Lung (tissue), 12 donors: ENCODE measurements around the gene CSHL1. TPM values are rescaled to one million over a fixed set of nuclear protein-coding genes. Genes with fewer than 3 reads are reported as not detected.

Source experiments
- ATAC-seq: fragments of 200-7000 bp; cut with Tn5 transposase; one replicate; pipeline ENCODE4 v1.9.1; 2020; ENCODE audit warnings: moderate number of reproducible peaks; ENCODE audit not compliant: insufficient read depth, low FRiP score
- DNase-seq, 3 donors: peaks; one replicate each; pipeline ENCODE4 v3.0.0-alpha.2; 2013 to 2017
- H3K27ac ChIP-seq, 2 donors: one replicate each; pipeline ENCODE4 v1.5.1; 2013; ENCODE audit warnings: mild to moderate bottlenecking in 2 of 2, moderate library complexity in 2 of 2, control low read depth in 1 of 2, inconsistent platforms in 1 of 2, low read depth in 1 of 2, low read length in 1 of 2
- H3K27me3 ChIP-seq, 3 donors: one replicate each; pipeline ENCODE4 v1.5.1; 2013; ENCODE audit warnings: low read length in 2 of 3; ENCODE audit not compliant: control insufficient read depth in 3 of 3, insufficient read depth in 3 of 3
- H3K36me3 ChIP-seq, 4 donors: one replicate each; pipeline ENCODE4 v1.5.1; 2013; ENCODE audit warnings: low read length in 4 of 4, mild to moderate bottlenecking in 1 of 4, moderate library complexity in 1 of 4; ENCODE audit not compliant: control insufficient read depth in 4 of 4, insufficient read depth in 4 of 4
- H3K4me1 ChIP-seq, 5 donors: one replicate each; pipeline ENCODE4 v1.5.1; 2013; ENCODE audit warnings: low read length in 5 of 5, mild to moderate bottlenecking in 2 of 5, moderate library complexity in 1 of 5; ENCODE audit not compliant: control insufficient read depth in 5 of 5, insufficient read depth in 5 of 5
- H3K4me3 ChIP-seq: one replicate; pipeline ENCODE4 v1.5.1; 2013; ENCODE audit warnings: mild to moderate bottlenecking, control low read depth, moderate library complexity
- H3K9ac ChIP-seq, 2 donors: one replicate each; pipeline ENCODE4 v1.5.1; 2013; ENCODE audit warnings: low read length in 2 of 2, control low read depth in 1 of 2; ENCODE audit not compliant: insufficient read depth in 1 of 2
- H3K9me3 ChIP-seq, 4 donors: one replicate each; pipeline ENCODE4 v1.5.1; 2013; ENCODE audit warnings: low read length in 3 of 4, mild to moderate bottlenecking in 1 of 4, moderate library complexity in 1 of 4; ENCODE audit not compliant: control insufficient read depth in 4 of 4, insufficient read depth in 3 of 4
- CTCF ChIP-seq: IDR thresholded peaks from 2 replicates; pipeline ENCODE4 v1.5.1; 2012; ENCODE audit warnings: mild to moderate bottlenecking; ENCODE audit errors: control extremely low read depth, extremely low read depth
- WGBS, 2 donors: extraction: QIAGEN DNeasy Blood & Tissue Kit; methylation state at CpG; one replicate each; pipeline ENCODE4 v1.1.7; 2013; 5-methylcytosine and 5-hydroxymethylcytosine counted together
- polyA plus RNA-seq, 2 donors: library from polyadenylated mRNA; stranded (reverse); fragments of 200-250 nt; gene quantifications; one replicate each; pipeline ENCODE4 v1.2.1, GENCODE V29; 2013
- total RNA-seq, 2 donors: library from RNA; depleted of rRNA in 1 of 2; stranded (reverse); fragments of >200 nt in 1 of 2; gene quantifications; one replicate each; pipeline ENCODE4 v1.2.1, GENCODE V29; 2014 to 2021
- donor health status: control.
- donor health status: control.
- donor health status: Bipolar disorder and iron deficiency.
- donor health status: healthy.
- donor health status: DM: yes; HTN: yes; CAD: no.

The CSHL1 gene
- total and polyA plus RNA-seq, 4 donors, result not detected

GRCh38 chr17:63928966-63929695 lies 18.1 kb upstream of the CSHL1 start:
- DNase-seq (no peak), ATAC-seq (no peak)
- H3K36me3 ChIP-seq, result no peaks in the 10 kb centered on the region
- H3K9me3 ChIP-seq, result no peaks in the 10 kb centered on the region
- H3K27me3 ChIP-seq, result no peaks in the 10 kb centered on the region
- 93 to 95% methylated on average over 10 of the region's 10 CpGs for WGBS, 2 donors
- peaks cover 0 to 5% (median 0%) of the 10 kb centered on the region in 5 donors for H3K4me1 ChIP-seq
- TF ChIP-seq CTCF, result no peak
- no peak overlapping the region for H3K4me3 ChIP-seq
- H3K27ac ChIP-seq, result no peak overlapping the region
- H3K9ac ChIP-seq, result no peak overlapping the region

GRCh38 chr17:63928172-63928666 lies 17.2 kb upstream of the CSHL1 start:
- H3K4me3 ChIP-seq, result no peak overlapping the region
- TF ChIP-seq CTCF, result no peak
- ATAC-seq (no peak), DNase-seq (no peak)
- no peaks in the 10 kb centered on the region for H3K9me3 ChIP-seq
- peaks cover 0 to 5% (median 0%) of the 10 kb centered on the region in 5 donors for H3K4me1 ChIP-seq
- no peak overlapping the region for H3K27ac ChIP-seq
- WGBS, 2 donors, result 84 to 89% methylated on average over 9 to 10 of the region's 10 CpGs
- H3K27me3 ChIP-seq, result no peaks in the 10 kb centered on the region
- no peak overlapping the region for H3K9ac ChIP-seq
- no peaks in the 10 kb centered on the region for H3K36me3 ChIP-seq

DNA sequence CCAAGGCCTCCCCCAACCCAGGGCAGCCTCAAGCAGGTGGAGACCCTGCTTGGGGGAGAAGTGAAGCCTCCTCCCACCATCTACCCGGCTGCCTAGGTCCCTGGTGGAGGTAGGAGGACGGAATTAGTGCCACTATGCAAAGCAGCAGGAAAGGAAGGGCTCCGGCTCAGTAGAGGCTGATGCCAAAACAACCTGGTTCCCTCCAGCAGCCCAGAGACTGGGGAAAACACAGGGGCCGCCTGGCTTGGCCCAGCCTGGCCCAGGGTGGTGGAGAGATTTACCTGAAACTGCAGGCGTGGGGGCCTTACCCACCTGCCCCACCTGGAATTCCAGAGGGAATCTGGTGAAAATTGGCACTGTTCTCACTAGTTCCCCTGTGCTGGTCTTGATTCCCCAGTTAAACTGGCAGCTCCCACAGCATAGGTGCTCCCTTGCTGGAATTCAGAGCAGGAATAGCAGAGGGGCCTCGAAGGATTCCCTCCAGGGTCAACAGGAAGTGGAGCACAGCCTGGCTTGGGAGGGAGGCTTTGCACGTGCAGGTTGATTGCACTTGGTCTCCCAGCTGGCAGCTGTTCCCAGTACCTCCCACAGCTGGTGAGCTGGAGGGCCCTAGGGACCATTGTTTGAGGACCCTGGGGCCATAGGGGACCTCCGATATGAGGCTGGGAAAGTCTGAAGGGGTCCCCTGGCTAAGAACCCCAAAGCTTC lies 16.6 kb upstream of the CSHL1 start:
- H3K9me3 ChIP-seq, result no peaks in the 10 kb centered on the region
- no peak for TF ChIP-seq CTCF
- H3K4me3 ChIP-seq, result no peak overlapping the region
- WGBS, 2 donors, result 75 to 82% methylated on average over 8 of the region's 8 CpGs
- H3K27ac ChIP-seq, result no peak overlapping the region
- no peaks in the 10 kb centered on the region for H3K27me3 ChIP-seq
- ATAC-seq (no peak), DNase-seq (no peak)
- no peaks in the 10 kb centered on the region for H3K36me3 ChIP-seq
- H3K4me1 ChIP-seq, result peaks cover 0 to 5% (median 0%) of the 10 kb centered on the region in 5 donors
- no peak overlapping the region for H3K9ac ChIP-seq
